ENCODE data around the gene PML.

The PML gene

GRCh38 chr15:74013374-74013894, 18.9 kb downstream of the PML start:
- no peak for DNase-seq

GRCh38 chr15:74019734-74020133, 25.2 kb downstream of the PML start:
- DNase-seq, result no peak

- no peak for DNase-seq
These were observed 28.4 kb downstream of the PML start for GRCh38 chr15:74022706-74023470.

- DNase-seq, result no peak
These were observed 30.2 kb downstream of the PML start for GRCh38 chr15:74024687-74025086.

GRCh38 chr15:74025436-74025835, 30.9 kb downstream of the PML start:
- no peak for DNase-seq

GRCh38 chr15:74027688-74028087, 33.2 kb downstream of the PML start:
- DNase-seq, result peak; percentile 40 to 55

- no peak for DNase-seq
These were observed 34.1 kb downstream of the PML start for GRCh38 chr15:74028646-74029045.

GRCh38 chr15:74032046-74032445, 37.5 kb downstream of the PML start:
- DNase-seq, result no peak

- no peak for DNase-seq
These were observed 38.4 kb downstream of the PML start for GRCh38 chr15:74032606-74033561.

GRCh38 chr15:74034206-74034755, 39.8 kb downstream of the PML start:
- no peak for DNase-seq

- peak; percentile 14 to 52 for DNase-seq
These were observed 40.9 kb downstream of the PML start for GRCh38 chr15:74035121-74036017.

GRCh38 chr15:74036271-74037170, 42.0 kb downstream of the PML start:
- DNase-seq, result peak; percentile 29 to 68

GRCh38 chr15:74037171-74038117, 42.9 kb downstream of the PML start:
- peak in 1 of 2 experiments; percentile 15 for DNase-seq

- DNase-seq, result peak in 1 of 2 experiments; percentile 20
These were observed 44.5 kb downstream of the PML start for GRCh38 chr15:74038707-74039655.

- no peak for DNase-seq
These were observed 45.1 kb downstream of the PML start for GRCh38 chr15:74039656-74040010.

GRCh38 chr15:74040109-74040850, 45.8 kb downstream of the PML start:
- DNase-seq, result no peak

- no peak for DNase-seq
These were observed 46.8 kb downstream of the PML start for GRCh38 chr15:74041311-74041756.

Measured in NCI-H187 (cell line).